Endothelial cell of umbilical vein (primary cell): ENCODE data around the gene CXCR5.

Experiments used
- CTCF ChIP-seq, 2 donors: IDR thresholded peaks; 1 replicate in 1 of 2; 2 replicates in 1 of 2; pipeline ENCODE4 v1.5.1; 2011; ENCODE audit warnings: low read length in 2 of 2, mild to moderate bottlenecking in 2 of 2, moderate library complexity in 2 of 2, control low read depth in 1 of 2, inconsistent platforms in 1 of 2, low read depth in 1 of 2; ENCODE audit not compliant: insufficient read depth in 1 of 2; ENCODE audit errors: extremely low read depth in 1 of 2
- EZH2 ChIP-seq: IDR thresholded peaks from 2 replicates; pipeline ENCODE4 v1.6.1; 2012; ENCODE audit warnings: borderline replicate concordance, low read depth, mild to moderate bottlenecking, moderate library complexity, low read length, inconsistent platforms; ENCODE audit not compliant: severe bottlenecking
- FOS ChIP-seq: IDR thresholded peaks from 2 replicates; pipeline ENCODE4 v1.6.1; 2011; ENCODE audit warnings: mild to moderate bottlenecking, low read length, moderate library complexity, borderline replicate concordance; ENCODE audit not compliant: insufficient read depth
- GATA2 ChIP-seq: IDR thresholded peaks from 2 replicates; pipeline ENCODE4 v1.7.0; 2011; ENCODE audit warnings: low read depth, mild to moderate bottlenecking, moderate library complexity, mixed read lengths, low read length; ENCODE audit not compliant: insufficient read length, insufficient read depth
- JUN ChIP-seq: IDR thresholded peaks from 2 replicates; pipeline ENCODE4 v1.6.1; 2011; ENCODE audit warnings: borderline replicate concordance, low read depth; ENCODE audit not compliant: insufficient read length, insufficient read depth
- MAX ChIP-seq: IDR thresholded peaks from 2 replicates; pipeline ENCODE4 v1.6.1; 2011; ENCODE audit not compliant: insufficient read depth, insufficient read length
- MYC ChIP-seq: IDR thresholded peaks from one replicate; pipeline ENCODE4 v1.6.1; 2011; ENCODE audit warnings: mild to moderate bottlenecking, low read depth, low read length
- POLR2A ChIP-seq: IDR thresholded peaks from 2 replicates; pipeline ENCODE4 v1.6.1; 2012; ENCODE audit warnings: low read depth, mild to moderate bottlenecking, control low read depth, low read length
- POLR2AphosphoS5 ChIP-seq: IDR thresholded peaks from 2 replicates; pipeline ENCODE4 v1.6.1; 2012; ENCODE audit warnings: low read depth, mild to moderate bottlenecking, control low read depth, low read length, moderate library complexity; ENCODE audit not compliant: insufficient read depth

- TF ChIP-seq CTCF (IDR thresholded peaks at IDR 0.05; ENCODE audit: extremely low read depth in 1 of 2, insufficient read depth in 1 of 2, low read depth in 1 of 2, low read length in 2 of 2) (no peak), POLR2A (no peak), POLR2AphosphoS5 (no peak), MAX (no peak), EZH2 (no peak), JUN (no peak), FOS (no peak), MYC (no peak), GATA2 (no peak)
These were observed 5.5 kb upstream of the CXCR5 start for GRCh38 chr11:118878163-118878563.
